Activated naive CD4-positive, alpha-beta T cell treated with anti-CD3 and anti-CD28 coated beads, Interleukin-2, amount 50 U/mL, for 72 hours (primary cell): ENCODE data around the gene SLIT3. TPM values are rescaled to one million over a fixed set of nuclear protein-coding genes. Genes with fewer than 3 reads are reported as not detected.

Experiments used
- ATAC-seq, 2 donors: fragments of 150-1000 bp; cut with Tn5 transposase; 2 replicates each; pipeline ENCODE4 v1.10.0; 2021; ENCODE audit warnings: mild to moderate bottlenecking in 2 of 2, moderate library complexity in 2 of 2
- DNase-seq, 2 donors: peaks; one replicate each; pipeline ENCODE4 v3.0.0; 2021 to 2022; ENCODE audit warnings: low spot score in 2 of 2
- H3K27ac Mint-ChIP-seq, 2 donors: one replicate each; pipeline ENCODE4 v1.8.0; 2022; ENCODE audit warnings: mild to moderate bottlenecking in 2 of 2, mixed read lengths in 2 of 2
- H3K36me3 Mint-ChIP-seq, 2 donors: one replicate each; pipeline ENCODE4 v1.8.0; 2022; ENCODE audit warnings: mixed read lengths in 2 of 2
- H3K9me3 Mint-ChIP-seq, 2 donors: one replicate each; pipeline ENCODE4 v1.8.0; 2022; ENCODE audit warnings: mixed read lengths in 2 of 2
- total RNA-seq, 2 donors: library from RNA; stranded (reverse); gene quantifications; one replicate each; pipeline ENCODE4 v1.2.3, GENCODE V29; 2022

SLIT3 gene
- total RNA-seq, 2 donors from 2014 or later = 1.9 to 2.0 TPM

DNA sequence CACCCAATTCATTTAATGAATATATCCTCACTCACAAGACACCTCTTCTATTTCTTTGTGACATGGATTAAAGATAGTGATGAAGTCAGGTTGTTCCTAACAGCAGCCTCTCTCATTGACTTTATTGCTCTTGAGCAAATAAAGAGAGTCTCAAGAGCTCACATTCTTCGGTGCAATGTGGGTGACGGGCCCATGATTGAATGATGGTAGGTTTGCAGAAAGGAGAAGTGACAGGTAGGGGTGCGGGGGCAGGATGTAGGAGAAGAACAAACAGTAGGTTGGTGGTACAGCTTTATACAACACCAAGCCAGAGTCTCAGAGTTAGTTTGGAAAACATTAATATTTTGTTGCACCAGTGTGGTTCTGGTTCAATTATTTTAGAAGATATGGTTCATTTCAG lies 122.2 kb downstream of the SLIT3 start:
- H3K36me3 Mint-ChIP-seq = no peaks in the 10 kb centered on the region
- ATAC-seq (no peak), DNase-seq (no peak)
- H3K9me3 Mint-ChIP-seq = no peaks in the 10 kb centered on the region
- H3K27ac Mint-ChIP-seq = no peak overlapping the region

DNA sequence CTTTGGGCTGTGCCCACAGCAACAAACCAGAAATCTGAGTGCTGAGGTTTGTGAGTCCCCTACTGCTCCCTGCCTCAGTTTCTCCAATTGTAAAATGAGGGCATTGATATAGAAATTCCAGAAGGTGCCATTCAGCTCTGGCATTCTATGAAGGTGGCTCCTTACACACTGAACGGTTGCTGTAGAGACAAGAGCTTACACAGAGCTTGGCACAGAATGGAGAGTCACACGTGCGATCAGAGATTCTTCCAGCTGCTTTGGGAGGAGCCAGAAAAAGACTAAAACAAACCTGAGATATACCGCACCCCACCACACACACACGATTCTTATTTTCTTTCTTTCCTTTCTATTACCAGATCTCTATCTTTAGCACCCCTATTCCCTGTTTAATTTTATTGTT lies 122.7 kb downstream of the SLIT3 start:
- ATAC-seq = no peak

DNA sequence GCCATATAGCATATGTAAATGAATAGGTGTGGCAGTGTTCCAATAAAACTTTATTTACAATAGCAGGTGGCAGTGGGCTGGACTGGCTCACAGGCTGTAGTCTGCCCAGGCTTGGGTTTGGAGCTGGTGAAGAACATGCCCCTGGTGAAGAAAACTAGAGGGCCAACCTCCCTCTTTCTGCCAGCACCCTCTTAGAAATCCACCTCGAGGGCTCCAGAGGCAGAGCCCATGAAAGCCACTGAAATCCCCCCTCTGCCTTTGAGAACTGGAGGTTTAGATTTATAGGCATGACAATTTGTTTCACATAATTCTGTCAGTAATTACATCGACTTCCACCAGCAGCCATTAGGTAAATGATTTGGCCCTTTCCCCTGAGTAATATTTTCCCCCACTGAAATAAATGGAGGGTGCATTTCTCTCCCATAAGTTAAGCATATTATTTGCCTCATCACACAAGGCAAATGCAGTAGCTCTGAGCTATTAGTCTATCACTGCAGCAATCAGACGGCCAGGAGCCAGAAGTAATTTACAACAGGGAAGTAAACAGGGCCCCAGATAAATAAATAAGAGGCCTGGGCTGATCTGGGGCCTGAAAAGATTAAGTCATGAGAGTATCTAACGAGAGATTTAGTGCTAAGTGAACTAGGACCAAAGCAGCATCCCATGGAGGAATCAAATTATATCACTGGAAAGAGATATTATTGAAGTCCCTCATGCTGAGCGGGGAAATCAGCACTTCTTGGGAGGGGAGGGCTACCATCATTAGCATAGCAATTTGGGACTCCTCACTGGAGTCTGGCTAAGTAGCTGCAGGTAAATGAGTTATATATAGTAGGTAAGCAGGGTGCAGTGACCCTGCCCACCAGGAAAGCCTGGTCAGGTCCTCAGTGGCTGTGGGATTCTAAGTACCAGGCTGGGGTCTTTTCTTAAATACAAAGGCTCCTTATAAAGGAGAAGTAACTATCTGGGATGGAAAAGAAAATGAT lies 123.9 kb downstream of the SLIT3 start:
- Mint-ChIP-seq H3K27ac (no peak overlapping the region), H3K36me3 (no peaks in the 10 kb centered on the region), H3K9me3 (no peaks in the 10 kb centered on the region)
- ATAC-seq (no peak), DNase-seq (no peak)

More for the DNA sequence above, 122.7 kb downstream of the SLIT3 start:
- Mint-ChIP-seq H3K36me3 (no peaks in the 10 kb centered on the region), H3K9me3 (no peaks in the 10 kb centered on the region), H3K27ac (no peak overlapping the region)
- DNase-seq = no peak

DNA sequence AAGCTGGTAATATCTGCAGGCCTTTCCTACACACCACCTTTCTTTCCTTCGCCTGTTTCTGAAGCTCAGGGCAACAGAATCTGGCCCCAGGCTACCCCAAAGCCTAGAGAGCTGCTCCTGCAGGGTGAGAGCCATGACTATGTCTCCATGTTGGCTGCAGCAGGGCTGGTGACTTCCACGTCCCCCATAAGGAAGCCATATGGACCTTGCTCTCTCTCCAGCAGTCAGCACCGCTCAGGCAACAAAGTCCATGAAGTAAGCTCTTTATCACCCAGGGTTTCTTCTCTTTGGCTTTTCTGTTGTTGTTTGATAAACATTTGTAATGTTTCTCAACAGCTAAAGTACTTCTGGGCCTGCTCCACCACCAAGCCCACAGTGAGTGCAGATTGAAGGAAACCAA lies 125.2 kb downstream of the SLIT3 start:
- Mint-ChIP-seq H3K27ac (no peak overlapping the region), H3K9me3 (no peaks in the 10 kb centered on the region), H3K36me3 (no peaks in the 10 kb centered on the region)
- ATAC-seq (no peak), DNase-seq (no peak)

DNA sequence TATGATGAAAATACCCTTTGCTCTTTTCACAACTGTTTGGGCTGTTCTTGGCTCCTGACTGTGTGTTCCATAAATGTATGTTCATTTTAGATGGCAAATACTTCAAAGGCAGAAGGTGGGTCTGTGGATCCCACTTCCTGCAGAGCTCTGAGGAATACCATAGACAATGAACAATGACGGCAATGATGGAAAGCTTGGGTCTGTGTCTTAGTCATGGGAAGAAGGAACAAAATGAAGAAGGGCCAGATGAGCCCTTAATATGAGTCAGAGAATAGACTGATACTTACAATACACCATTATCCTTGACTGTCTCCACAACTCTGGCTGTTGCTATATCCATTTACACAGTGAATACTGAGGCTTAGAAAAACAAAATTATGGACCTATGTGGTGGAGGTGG lies 126.0 kb downstream of the SLIT3 start:
- ATAC-seq (no peak), DNase-seq (no peak)
- Mint-ChIP-seq H3K27ac (no peak overlapping the region), H3K36me3 (no peaks in the 10 kb centered on the region), H3K9me3 (no peaks in the 10 kb centered on the region)

DNA sequence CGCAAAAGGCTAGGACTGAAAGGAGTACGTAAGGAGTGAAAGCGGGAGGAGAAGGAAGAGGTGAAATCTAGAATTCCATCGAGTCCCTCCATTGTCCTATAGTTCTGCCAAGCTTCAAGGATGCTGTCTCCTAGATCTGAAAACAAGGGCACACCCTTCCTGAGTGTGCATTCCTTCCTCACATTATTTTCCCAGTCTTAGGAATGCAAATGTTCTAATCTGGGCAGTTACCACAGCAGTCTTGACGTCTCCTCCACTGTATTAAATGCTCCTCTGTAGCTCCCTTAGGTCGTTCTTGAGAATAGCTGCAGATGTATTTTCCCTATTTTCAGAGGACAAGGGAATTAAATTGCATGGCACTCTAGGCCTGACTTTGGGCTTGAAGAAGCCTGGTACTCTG lies 127.6 kb downstream of the SLIT3 start:
- ATAC-seq (no peak), DNase-seq (no peak)
- Mint-ChIP-seq H3K36me3 (no peaks in the 10 kb centered on the region), H3K9me3 (no peaks in the 10 kb centered on the region), H3K27ac (no peak overlapping the region)

DNA sequence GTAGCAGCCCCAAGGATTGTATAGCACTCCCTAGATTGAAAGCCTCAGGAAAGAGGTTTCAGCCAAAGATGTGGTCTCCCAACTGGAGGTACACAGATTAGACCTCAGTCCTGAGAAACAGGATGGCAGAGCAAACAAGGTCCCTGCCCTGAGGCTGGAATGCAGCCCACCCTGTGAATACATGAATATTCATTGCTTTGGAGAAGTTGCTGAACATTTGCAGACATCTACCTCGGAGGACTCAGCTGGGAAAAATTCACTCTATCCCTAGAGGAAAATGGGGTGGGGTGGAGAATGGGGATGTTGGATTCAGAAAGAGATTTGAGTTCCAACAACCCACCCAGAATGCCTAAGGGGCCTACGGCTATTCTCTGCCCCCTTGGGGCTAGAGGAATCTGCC lies 129.4 kb downstream of the SLIT3 start:
- H3K36me3 Mint-ChIP-seq = no peaks in the 10 kb centered on the region
- no peak overlapping the region for H3K27ac Mint-ChIP-seq
- no peaks in the 10 kb centered on the region for H3K9me3 Mint-ChIP-seq
- DNase-seq (no peak), ATAC-seq (no peak)

DNA sequence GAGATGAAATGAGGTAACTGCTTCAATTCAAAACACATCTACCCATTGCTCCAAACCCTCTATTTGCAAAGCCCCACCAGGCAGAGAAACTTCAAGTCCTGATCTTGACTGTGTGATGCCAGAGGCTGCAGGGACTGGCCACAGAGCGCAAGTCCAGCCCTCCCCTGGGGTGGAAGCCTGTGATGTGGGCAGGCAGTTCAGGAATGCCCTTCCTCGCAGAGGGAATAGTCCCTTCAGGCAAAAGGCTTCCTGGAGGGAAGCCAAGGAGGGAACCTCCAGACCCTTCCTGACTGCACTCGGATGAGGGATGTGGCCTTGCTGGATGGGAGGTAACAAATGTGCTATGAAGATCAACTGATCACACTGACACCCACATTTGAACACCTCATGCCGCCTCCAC lies 131.2 kb downstream of the SLIT3 start:
- Mint-ChIP-seq H3K36me3 (no peaks in the 10 kb centered on the region), H3K9me3 (no peaks in the 10 kb centered on the region), H3K27ac (no peak overlapping the region)
- DNase-seq (no peak), ATAC-seq (no peak)

DNA sequence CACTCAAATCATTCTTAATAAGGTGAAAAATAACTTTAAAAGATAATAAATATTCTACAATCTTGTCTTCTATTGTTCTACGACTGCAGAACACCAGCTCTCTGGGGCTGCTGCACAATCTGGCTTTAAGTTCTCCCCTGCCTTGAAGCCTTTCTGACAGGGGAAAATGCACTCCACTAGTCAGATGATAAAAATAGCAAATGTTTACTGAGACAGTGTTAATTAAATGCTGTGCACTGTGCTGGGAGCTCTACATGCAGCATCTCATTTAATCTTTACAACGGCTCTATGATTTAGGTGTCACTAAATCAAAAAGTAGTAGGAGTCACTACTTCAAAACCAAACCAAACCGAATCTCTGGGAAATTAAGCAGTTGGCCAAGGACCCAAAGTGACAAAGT lies 132.7 kb downstream of the SLIT3 start:
- no peak overlapping the region for H3K27ac Mint-ChIP-seq
- no peak for DNase-seq
- no peak for ATAC-seq
- H3K36me3 Mint-ChIP-seq = no peaks in the 10 kb centered on the region
- H3K9me3 Mint-ChIP-seq = no peaks in the 10 kb centered on the region

DNA sequence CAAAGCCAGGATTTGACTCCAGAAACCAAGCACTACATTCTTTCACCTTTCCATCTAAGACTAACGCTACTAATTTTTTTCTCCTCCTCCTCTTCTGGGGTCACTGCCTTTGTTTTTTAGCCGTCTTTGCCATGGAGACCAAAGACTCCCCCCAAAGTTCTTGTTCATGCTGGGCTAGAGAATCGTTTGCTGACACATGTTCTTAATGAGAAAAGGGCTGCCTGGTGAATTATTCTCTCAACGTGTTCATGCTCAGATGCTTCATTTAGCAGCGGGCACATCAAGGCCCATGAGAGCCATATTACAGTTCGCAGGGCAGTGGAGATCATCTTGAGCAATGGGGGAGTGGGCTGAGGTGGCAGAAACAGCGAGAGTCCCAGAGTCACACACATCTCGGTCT lies 134.9 kb downstream of the SLIT3 start:
- peaks cover 0 to 5% of the 10 kb centered on the region in 2 donors for H3K9me3 Mint-ChIP-seq
- ATAC-seq = no peak
- H3K27ac Mint-ChIP-seq = no peak overlapping the region
- no peaks in the 10 kb centered on the region for H3K36me3 Mint-ChIP-seq
- DNase-seq = no peak

DNA sequence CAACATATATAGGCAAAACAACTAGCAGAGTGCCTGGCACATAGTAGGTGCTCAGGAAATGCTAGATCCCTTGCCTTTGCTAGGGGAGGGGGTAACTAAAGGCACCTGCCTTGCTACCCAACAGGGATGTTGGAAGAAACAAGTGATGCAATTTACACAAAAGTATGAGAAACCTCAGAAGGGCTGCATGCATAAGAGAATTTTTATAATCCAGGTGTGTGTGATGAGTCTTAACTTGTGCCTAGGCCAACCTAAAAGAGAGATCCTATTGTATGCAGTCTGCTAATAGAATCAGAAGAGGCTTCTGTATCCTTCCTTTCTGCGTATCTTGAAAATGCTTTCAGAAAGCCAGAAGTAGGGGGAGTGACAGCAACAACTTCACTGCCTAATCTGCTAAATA lies 135.9 kb downstream of the SLIT3 start:
- Mint-ChIP-seq H3K36me3 (no peaks in the 10 kb centered on the region), H3K9me3 (peaks cover 0 to 9% of the 10 kb centered on the region in 2 donors)

DNA sequence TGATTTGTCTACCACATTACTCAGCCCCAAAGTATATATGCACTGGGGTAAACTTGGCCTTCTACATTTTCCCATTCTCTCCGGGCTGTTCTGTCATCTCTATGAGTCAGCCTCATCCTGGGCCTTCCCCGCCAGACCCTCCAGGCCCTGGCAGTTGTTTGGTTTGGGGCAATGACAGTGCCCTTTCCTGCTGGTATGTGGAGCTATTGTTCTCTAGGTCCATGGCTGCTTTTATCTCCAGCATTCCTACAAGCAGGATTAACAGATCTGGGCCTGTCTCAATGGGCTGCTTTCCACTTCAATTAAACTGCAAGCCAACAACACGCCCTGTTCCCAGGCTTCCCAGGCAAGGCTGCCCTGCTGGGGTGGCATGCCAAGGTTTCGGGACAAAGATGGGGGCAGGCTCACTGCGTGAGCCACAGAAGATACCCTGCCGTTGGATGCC lies 136.4 kb downstream of the SLIT3 start:
- H3K27ac Mint-ChIP-seq = no peak overlapping the region
- H3K36me3 Mint-ChIP-seq = no peaks in the 10 kb centered on the region
- H3K9me3 Mint-ChIP-seq = peaks cover 0 to 14% of the 10 kb centered on the region in 2 donors
- ATAC-seq (no peak), DNase-seq (no peak)

More for the DNA sequence above, 135.9 kb downstream of the SLIT3 start:
- no peak overlapping the region for H3K27ac Mint-ChIP-seq
- ATAC-seq (no peak), DNase-seq (no peak)

DNA sequence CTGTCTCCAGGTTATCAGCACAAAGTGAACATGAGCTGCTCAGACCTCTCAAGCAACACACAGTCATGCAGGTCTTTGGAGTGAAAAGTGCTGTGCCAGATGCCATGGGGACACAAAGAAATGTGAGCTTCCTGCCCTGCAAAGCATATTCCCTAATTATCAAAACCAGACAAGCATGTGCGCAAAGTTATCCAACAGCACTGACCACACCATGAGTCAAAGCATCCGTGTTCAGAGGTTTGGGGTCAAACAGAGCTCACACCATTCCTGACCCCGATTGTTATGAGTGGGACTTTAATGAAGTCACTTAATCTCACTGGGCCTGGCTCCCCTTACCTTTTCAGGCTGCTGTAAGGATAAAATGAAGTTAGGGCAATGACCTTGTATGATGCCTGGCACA lies 138.5 kb downstream of the SLIT3 start:
- no peak overlapping the region for H3K27ac Mint-ChIP-seq
- peaks cover 7 to 20% of the 10 kb centered on the region in 2 donors for H3K9me3 Mint-ChIP-seq
- DNase-seq = no peak
- no peak for ATAC-seq
- peaks cover 4 to 13% of the 10 kb centered on the region in 2 donors for H3K36me3 Mint-ChIP-seq

DNA sequence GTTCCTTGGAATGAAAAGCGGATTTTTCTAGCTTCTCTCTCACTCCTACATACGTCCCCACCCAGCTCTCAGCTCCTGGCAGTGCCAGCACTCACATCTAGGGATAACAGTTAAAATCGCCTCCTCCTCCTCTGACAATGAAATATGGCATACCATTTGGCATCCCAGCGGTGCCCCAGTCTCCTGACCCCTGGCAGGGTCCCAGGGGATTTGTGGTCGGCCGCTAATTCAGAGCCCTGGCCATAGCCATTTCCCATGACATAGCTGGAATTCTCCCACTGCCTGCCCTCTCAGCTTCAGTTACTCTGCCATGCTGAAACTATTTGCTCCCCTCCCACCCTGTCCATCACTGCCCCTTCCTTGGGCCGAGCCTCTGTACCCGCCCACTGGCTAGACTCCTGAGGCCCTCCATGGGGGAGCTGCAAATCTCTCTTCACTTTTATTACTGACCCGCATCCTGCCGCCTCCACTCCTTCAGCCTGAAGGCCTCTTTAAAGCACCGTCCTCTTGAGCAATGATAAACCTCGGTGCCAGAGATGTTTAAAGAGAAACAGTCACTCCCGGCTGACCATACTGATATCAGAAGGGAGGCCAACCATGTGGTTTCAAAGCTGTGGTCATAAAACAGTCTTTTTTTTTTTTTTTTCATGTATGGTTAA lies 139.8 kb downstream of the SLIT3 start:
- Mint-ChIP-seq H3K36me3 (peaks cover 7 to 16% of the 10 kb centered on the region in 2 donors), H3K27ac (peak overlapping the region in 1 of 2 donors; percentile 65), H3K9me3 (peaks cover 7 to 20% of the 10 kb centered on the region in 2 donors)
- ATAC-seq (no peak), DNase-seq (no peak)

DNA sequence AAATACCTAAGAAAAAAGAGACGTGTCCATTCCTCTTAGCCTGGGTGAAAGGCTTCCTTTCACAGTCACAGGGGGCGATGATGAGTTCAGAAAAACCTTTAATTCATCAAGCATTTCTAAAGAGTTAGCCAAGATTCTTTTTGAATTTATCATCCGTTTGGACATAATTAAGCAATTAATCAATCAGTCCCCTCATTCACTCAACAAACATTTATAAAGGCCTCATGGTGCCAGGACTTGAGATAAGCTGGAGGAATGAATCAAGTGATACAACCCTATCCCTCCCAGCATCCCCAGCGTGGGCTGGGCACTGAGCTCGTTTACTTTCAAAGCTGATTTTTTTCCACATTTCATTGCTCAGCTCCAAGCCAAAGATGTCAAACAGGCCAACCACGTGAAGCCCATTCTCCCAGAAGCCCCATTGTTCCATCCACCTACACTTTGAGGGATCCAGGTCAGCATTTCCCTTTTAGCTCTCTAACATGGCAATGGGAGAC lies 140.5 kb downstream of the SLIT3 start:
- DNase-seq (no peak), ATAC-seq (no peak)
- Mint-ChIP-seq H3K36me3 (peaks cover 7 to 16% of the 10 kb centered on the region in 2 donors), H3K27ac (no peak overlapping the region), H3K9me3 (peaks cover 7 to 20% of the 10 kb centered on the region in 2 donors)

DNA sequence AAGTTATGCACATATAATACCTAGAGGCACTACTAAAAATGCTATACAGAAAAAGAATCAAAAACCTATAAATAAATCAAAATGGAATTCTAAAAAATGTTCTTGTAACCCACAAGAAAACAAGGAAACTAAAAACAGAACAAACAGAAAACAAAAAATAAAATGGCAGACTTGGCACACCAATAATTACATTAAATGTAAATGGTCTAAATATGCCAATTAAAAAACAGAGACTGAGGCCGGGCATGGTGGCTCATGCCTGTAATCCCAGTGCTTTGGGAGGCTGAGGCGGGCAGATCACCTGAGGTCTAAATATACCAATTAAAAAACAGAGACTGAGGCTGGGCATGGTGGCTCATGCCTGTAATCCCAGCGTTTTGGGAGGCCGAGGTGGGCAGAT lies 142.2 kb downstream of the SLIT3 start:
- Mint-ChIP-seq H3K9me3 (peaks cover 7 to 20% of the 10 kb centered on the region in 2 donors), H3K36me3 (peaks cover 7 to 16% of the 10 kb centered on the region in 2 donors), H3K27ac (no peak overlapping the region)
- DNase-seq = no peak
- ATAC-seq = no peak

DNA sequence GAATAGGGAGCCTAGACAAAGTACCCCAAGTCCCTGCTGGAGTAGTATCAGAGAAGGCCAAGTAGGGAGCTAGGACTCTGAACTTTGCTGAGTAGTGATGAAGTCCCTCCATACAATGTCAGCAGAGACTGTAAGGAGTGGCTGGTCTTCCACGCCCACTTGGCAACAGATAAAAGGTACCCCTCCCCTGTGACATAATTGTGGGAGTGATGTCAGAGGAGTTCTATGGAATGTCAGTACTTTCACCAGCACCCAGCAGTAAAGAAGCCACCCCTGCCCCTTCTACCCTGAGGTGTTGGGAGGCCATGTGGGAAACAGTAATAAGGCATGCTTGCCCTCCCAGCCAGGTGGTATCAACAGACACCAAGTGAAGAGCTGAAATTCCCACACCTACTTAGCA lies 143.9 kb downstream of the SLIT3 start:
- Mint-ChIP-seq H3K27ac (no peak overlapping the region), H3K36me3 (peaks cover 7 to 16% of the 10 kb centered on the region in 2 donors), H3K9me3 (peaks cover 7 to 20% of the 10 kb centered on the region in 2 donors)
- DNase-seq (no peak), ATAC-seq (no peak)
